Keratinocyte (primary cell): ENCODE measurements around the gene RTP3. TPM values are rescaled to one million over a fixed set of nuclear protein-coding genes. Genes with fewer than 3 reads are reported as not detected.

ENCODE experiments used
- DNase-seq: peaks from one replicate; pipeline ENCODE4 v3.0.0-alpha.2; 2011; ENCODE audit warnings: low read depth, missing footprints, low spot score
- FAIRE-seq: peaks from 2 replicates; lab custom pipeline; 2011; peaks lifted over from hg19 to GRCh38; lab: Jason Lieb, UNC
- H2AFZ ChIP-seq: 2 replicates; pipeline ENCODE4 v1.6.0; 2012; ENCODE audit warnings: low read length, control low read depth, inconsistent platforms; ENCODE audit not compliant: control insufficient read depth
- H3K27ac ChIP-seq: 2 replicates; pipeline ENCODE4 v1.5.1; 2011; ENCODE audit warnings: low read length; ENCODE audit not compliant: control insufficient read depth, insufficient read depth
- H3K27me3 ChIP-seq: 3 replicates; pipeline ENCODE4 v1.6.0; 2011; ENCODE audit warnings: low read length; ENCODE audit not compliant: control insufficient read depth, insufficient read depth; ENCODE audit errors: extremely low read depth
- H3K36me3 ChIP-seq, 2 experiments: 2 replicates in 1 of 2; 3 replicates in 1 of 2; pipeline ENCODE4 v1.5.1; 2011; ENCODE audit warnings: low read length in 2 of 2, mild to moderate bottlenecking in 1 of 2; ENCODE audit not compliant: control insufficient read depth in 2 of 2, insufficient read depth in 2 of 2; ENCODE audit errors: extremely low read depth in 1 of 2
- H3K4me1 ChIP-seq: 3 replicates; pipeline ENCODE4 v1.5.1; 2011; ENCODE audit warnings: low read length; ENCODE audit not compliant: control insufficient read depth, insufficient read depth; ENCODE audit errors: extremely low read depth
- H3K4me2 ChIP-seq: 3 replicates; pipeline ENCODE4 v1.6.0; 2011; ENCODE audit warnings: low read depth, low read length; ENCODE audit not compliant: control insufficient read depth, insufficient read depth; ENCODE audit errors: extremely low read depth
- H3K4me3 ChIP-seq, 3 experiments: fragments of 200-600 bp in 1 of 3; sonication (generic) in 1 of 3; 2 replicates in 2 of 3; 3 replicates in 1 of 3; pipeline ENCODE4 v1.5.1; 2011 to 2016; ENCODE audit warnings: low read length in 3 of 3, mild to moderate bottlenecking in 3 of 3, control low read depth in 2 of 3, inconsistent platforms in 1 of 3, low read depth in 1 of 3, mixed read lengths in 1 of 3, mixed run types in 1 of 3, moderate library complexity in 1 of 3; ENCODE audit not compliant: control insufficient read depth in 2 of 3, insufficient read depth in 2 of 3; ENCODE audit errors: extremely low read depth in 1 of 3
- H3K79me2 ChIP-seq: 2 replicates; pipeline ENCODE4 v1.6.0; 2012; ENCODE audit warnings: low read length; ENCODE audit not compliant: control insufficient read depth, insufficient read depth
- H3K9ac ChIP-seq: 3 replicates; pipeline ENCODE4 v1.6.0; 2011; ENCODE audit warnings: low read length; ENCODE audit not compliant: control insufficient read depth, insufficient read depth; ENCODE audit errors: extremely low read depth
- H3K9me1 ChIP-seq: 3 replicates; pipeline ENCODE4 v1.6.0; 2011; ENCODE audit warnings: low read length; ENCODE audit not compliant: control insufficient read depth, insufficient read depth; ENCODE audit errors: extremely low read depth
- H3K9me3 ChIP-seq: 2 replicates; pipeline ENCODE4 v1.5.1; 2012; ENCODE audit warnings: low read depth, low read length; ENCODE audit not compliant: control insufficient read depth
- H4K20me1 ChIP-seq: 3 replicates; pipeline ENCODE4 v1.6.0; 2011; ENCODE audit warnings: low read length; ENCODE audit not compliant: control insufficient read depth, insufficient read depth; ENCODE audit errors: extremely low read depth
- EZH2 ChIP-seq: IDR thresholded peaks from one replicate; pipeline ENCODE4 v1.6.1; 2012; ENCODE audit warnings: inconsistent platforms, mild to moderate bottlenecking, low read length, moderate library complexity
- dilution Hi-C: fragments of 300-500 bp; cut with MboI; formaldehyde crosslinking; loops from one replicate; pipeline ENCODE4 v1.7.0; 2020; ENCODE audit warnings: low sequenced_read_pairs; ENCODE audit not compliant: extremely low pct_ligation_motif_present
- polyA plus RNA-seq, 5 experiments: library from polyadenylated mRNA; depleted of rRNA in 3 of 5; stranded (reverse) in 3 of 5; stranded (forward) in 1 of 5; unstranded in 1 of 5; fragments of >200 nt; gene quantifications; 1 replicate in 1 of 5; 2 replicates in 3 of 5; 3 replicates in 1 of 5; pipeline versions ENCODE4 v1.2.1 to v1.2.3, GENCODE V29; 2011 to 2012; ENCODE audit warnings: missing spikeins in 2 of 5, low read depth in 1 of 5, low replicate concordance in 1 of 5
- TF ChIP-seq, protein P1 (sequence below), 3 experiments: IDR thresholded peaks in 1 of 3; conservative IDR thresholded peaks in 1 of 3; optimal IDR thresholded peaks in 1 of 3; 2 replicates in 2 of 3; 3 replicates in 1 of 3; pipeline versions ENCODE3 to v1.5.1; 2011; ENCODE audit warnings: low read length in 3 of 3, mild to moderate bottlenecking in 3 of 3, moderate library complexity in 2 of 3, control low read depth in 1 of 3, inconsistent platforms in 1 of 3; ENCODE audit not compliant: insufficient read depth in 2 of 3; ENCODE audit errors: extremely low read depth in 1 of 3

The RTP3 gene
- polyA plus RNA-seq, 1 donor (not counting 4 experiments of a cell fraction or from before 2014, with no cell fraction given): not detected

DNA sequence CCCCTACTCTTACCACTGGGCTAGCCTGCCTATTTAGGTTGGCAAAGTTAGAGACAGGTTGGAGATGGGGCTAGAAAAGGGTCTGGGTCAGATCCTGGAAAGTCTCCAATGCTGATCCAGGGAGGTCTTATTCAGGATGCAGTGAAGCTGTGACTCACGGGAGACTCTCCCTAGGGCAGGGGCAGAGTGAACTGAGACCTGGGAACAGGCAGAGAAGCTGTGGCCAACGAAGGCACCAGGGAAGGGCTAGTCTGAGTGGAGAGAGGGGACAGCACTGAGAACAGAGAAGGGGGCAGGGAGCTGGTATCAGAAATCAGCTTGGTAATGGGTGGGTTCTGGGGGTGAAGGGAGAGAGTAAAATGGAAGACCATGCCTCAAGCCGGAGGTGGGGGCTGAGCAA is 35.3 kb upstream of the RTP3 start:
- Histone ChIP-seq H3K9me1 (no peaks in the 10 kb centered on the region), H3K4me1 (no peaks in the 10 kb centered on the region), H3K36me3 (no peaks in the 10 kb centered on the region), H2AFZ (no peak overlapping the region), H3K79me2 (no peaks in the 10 kb centered on the region), H3K4me2 (no peak overlapping the region), H4K20me1 (no peaks in the 10 kb centered on the region), H3K9ac (no peak overlapping the region), H3K4me3 (no peak overlapping the region), H3K27me3 (peaks cover 42% of the 10 kb centered on the region), H3K27ac (no peak overlapping the region), H3K9me3 (no peaks in the 10 kb centered on the region)
- TF ChIP-seq, protein P1, sequence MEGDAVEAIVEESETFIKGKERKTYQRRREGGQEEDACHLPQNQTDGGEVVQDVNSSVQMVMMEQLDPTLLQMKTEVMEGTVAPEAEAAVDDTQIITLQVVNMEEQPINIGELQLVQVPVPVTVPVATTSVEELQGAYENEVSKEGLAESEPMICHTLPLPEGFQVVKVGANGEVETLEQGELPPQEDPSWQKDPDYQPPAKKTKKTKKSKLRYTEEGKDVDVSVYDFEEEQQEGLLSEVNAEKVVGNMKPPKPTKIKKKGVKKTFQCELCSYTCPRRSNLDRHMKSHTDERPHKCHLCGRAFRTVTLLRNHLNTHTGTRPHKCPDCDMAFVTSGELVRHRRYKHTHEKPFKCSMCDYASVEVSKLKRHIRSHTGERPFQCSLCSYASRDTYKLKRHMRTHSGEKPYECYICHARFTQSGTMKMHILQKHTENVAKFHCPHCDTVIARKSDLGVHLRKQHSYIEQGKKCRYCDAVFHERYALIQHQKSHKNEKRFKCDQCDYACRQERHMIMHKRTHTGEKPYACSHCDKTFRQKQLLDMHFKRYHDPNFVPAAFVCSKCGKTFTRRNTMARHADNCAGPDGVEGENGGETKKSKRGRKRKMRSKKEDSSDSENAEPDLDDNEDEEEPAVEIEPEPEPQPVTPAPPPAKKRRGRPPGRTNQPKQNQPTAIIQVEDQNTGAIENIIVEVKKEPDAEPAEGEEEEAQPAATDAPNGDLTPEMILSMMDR (optimal IDR thresholded peaks at IDR 0.05 in 1 of 3, IDR thresholded peaks at IDR 0.05 in 1 of 3, conservative IDR thresholded peaks at IDR 0.05 in 1 of 3; ENCODE audit: extremely low read depth in 1 of 3, insufficient read depth in 2 of 3, low read length in 3 of 3): peak in 1 of 3 experiments; percentile 4
- TF ChIP-seq EZH2: no peak
- dilution Hi-C loops: no loop called here
- FAIRE-seq: no peak
- no peak for DNase-seq

DNA sequence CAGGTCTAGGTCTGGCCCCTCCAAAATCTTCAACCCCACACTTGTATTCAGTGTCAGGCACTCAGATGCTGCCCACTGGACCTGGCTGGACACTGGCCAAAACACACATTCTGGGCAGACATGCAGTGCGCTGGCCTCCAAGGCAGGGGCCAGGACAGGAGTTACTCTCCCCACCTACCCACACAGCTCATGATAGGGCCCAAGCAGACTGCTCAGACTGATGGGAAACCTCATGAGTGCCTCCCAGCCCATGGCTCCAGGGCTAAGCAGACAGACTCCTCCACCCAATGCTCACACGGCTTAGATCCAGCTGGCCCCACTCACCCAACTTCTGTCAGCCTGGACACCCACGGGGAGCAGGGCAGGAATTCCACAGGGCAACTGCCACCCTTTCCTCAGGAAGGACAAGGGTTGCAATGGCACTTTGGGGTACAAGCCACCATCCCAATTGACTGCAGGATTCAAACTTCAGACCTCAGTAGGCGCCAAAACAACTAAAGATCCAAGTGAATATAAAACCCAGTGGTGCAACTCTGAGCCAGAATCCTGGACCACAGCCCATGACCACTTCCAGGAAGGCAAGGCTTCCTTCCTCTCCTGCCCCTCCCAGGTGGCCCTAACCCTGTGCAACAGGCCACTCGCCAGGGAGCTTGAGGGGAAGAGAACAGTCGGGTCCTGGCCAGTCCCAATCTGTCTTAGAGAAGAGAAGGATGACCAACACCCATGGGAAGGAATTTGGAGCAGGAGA is 34.5 kb upstream of the RTP3 start:
- dilution Hi-C loops: no loop called here
- Histone ChIP-seq H3K4me2 (no peak overlapping the region), H2AFZ (no peak overlapping the region), H3K36me3 (no peaks in the 10 kb centered on the region), H3K79me2 (no peaks in the 10 kb centered on the region), H3K27ac (no peak overlapping the region), H3K9me3 (no peaks in the 10 kb centered on the region), H3K9ac (no peak overlapping the region), H3K4me1 (no peaks in the 10 kb centered on the region), H3K9me1 (no peaks in the 10 kb centered on the region), H3K27me3 (peaks cover 42% of the 10 kb centered on the region), H4K20me1 (no peaks in the 10 kb centered on the region), H3K4me3 (no peak overlapping the region)
- TF ChIP-seq, protein P1 (optimal IDR thresholded peaks at IDR 0.05 in 1 of 3, IDR thresholded peaks at IDR 0.05 in 1 of 3, conservative IDR thresholded peaks at IDR 0.05 in 1 of 3; ENCODE audit: extremely low read depth in 1 of 3, insufficient read depth in 2 of 3, low read length in 3 of 3): no peak
- no peak for TF ChIP-seq EZH2
- DNase-seq (no peak), FAIRE-seq (no peak)
